HG02943 (cell line): Measurements from ENCODE around the gene PRDM5.

Experiments
- ATAC-seq: cut with Tn5 transposase; IDR thresholded peaks from one replicate; pipeline ENCODE4 v1.9.1; 2021; ENCODE audit warnings: mild to moderate bottlenecking, low read depth, moderate library complexity; ENCODE audit not compliant: unreplicated experiment

The PRDM5 gene

DNA sequence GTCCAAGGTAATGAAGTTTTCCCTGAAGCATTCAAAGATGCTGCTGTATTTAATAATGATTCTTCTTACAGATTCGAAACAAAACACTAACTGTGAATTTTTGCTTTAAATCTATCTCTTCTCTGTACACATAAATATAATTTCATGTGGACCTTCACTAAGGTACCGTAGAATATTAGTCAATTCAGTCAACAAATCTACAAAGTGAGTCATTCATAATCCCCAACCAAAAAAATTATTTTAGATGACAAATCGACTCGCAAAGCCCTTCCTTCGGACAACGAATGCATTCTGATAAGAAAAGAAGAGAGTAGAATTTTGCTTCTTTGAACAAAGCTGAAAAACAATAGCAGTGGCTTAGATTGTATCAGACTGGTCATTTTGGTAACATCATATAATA lies 95.7 kb downstream of the PRDM5 start:
- no peak for ATAC-seq

DNA sequence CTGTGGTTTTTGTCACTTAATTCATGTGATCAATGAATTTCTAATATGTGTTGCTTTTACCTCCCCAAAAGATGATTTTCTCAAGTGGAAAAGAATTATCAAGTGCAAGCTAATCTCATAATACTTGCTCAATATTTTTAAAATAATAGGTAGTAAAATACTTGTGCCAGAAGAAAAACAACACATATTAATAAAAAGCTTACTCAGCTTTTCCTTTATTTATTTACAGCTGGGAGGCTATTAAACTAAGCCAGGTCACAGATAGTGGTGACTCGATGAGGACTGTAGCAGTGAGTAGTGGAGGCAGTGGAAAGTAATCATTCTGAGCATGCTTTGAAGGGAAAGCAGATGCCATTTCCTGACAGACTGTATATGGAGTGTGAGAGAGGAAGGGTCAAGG lies 96.1 kb downstream of the PRDM5 start:
- ATAC-seq = no peak

DNA sequence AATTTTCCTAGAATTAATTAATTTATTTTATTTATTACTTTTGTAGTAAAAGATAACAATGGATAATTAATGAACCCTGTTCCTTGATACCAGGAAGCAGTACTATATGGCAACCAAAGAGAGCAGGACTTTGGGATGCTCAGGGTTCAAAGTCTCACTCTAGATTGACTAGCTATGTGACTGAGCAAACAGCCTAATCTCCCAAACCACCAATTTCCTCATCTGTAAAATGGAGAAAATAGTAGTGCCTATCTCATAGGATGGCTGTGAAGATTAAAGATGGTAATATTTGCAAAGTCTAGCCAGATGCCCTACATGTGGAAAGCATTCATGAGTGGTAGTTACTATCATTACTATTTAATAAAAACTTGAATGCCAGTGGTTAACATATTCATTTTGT lies 97.6 kb downstream of the PRDM5 start:
- no peak for ATAC-seq

DNA sequence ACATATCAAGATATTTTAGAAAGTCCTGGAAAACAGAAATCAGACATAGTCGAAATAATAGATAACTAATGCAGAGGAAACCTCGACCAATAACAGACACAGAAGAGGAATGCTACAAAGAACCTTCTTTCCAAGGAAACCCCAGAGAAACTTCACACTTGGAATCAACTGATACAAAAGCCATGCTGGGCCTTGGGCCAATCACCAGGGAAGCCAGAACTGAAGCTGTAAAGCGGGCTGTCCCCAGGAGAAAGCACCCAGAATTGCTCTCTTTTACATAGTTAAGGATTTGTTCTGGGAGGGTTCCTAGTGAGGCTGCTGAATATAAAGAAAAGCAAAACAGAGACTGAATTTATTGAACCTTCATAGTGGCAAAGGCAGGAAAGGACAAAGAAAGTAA lies 100.5 kb downstream of the PRDM5 start:
- ATAC-seq = no peak

DNA sequence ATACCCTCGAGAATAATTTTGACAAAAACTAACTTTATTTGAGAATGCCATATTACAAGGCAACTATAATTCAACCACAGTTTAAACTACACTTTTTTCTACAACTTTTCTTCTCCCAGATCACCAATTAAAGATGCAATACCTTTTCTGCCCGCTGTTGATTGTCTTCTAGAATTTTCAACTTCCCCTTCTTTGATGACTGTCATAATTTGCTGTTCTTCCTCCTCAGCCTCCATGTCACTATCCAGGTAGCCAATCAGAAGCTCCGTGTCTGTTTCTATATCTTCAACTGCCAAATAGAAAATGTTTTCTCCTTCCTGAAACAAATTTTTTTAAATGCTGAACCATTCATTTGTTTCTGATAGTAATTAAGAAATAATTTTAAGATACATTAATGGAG lies 101.5 kb downstream of the PRDM5 start:
- no peak for ATAC-seq

DNA sequence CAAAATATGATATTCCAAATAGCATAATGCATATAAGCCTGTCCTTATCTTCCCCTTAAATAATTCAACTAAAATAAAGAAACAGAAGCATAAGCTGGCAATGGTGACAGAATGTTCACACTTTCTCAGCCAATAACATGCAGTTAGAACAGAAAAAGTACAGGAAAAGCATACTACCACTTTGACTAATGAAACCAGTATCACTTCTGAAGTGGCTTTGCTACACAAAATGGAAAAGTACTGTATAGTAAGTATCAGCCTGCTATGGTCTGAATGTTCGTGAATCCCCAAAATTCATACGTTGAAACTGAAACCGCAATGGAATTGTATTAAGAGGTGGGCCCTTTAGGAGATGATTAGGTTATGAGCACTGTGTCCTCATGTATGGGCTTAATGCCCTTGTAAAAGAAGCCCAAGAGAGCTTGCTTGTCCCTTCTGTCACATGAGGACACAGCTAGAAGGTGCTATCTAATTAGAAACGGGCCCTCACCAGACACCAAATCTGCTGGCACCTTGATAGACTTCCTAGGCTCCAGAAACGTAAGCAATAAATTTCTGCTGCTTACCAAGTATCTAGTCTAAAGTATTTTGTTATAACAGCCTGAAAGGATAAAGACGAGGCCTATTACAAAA lies 102.6 kb downstream of the PRDM5 start:
- no peak for ATAC-seq

DNA sequence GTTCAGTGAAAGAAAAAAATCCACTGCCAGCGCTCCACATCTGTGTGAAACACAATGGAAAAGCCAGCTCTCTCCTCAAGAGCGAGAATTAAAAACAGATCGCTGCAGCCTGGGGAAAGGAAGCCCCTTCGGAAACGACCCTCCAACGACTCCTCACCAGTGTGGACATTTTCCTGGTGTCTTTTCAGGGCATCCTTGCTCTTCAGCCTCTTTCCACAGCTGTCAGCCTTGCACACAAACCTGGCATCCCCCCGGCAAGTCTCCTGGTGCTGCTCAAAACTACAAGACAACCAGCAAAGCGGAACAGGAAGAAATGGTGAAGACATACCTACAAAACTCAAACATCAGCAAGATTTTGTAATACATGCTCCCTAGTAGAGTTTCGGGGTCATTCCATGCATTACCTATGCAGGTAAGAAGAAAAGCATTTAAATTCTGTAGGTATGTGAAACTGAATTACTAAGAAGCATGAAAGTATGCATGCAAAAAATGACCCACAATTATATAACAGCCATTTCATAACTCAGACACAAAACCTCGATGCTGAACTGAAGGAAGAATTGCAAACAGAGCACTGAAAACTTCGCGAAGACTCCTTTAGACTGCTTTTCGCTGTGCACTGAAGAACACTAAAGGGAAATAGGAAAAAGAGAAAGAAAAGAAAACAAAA lies 106.1 kb downstream of the PRDM5 start:
- no peak for ATAC-seq

DNA sequence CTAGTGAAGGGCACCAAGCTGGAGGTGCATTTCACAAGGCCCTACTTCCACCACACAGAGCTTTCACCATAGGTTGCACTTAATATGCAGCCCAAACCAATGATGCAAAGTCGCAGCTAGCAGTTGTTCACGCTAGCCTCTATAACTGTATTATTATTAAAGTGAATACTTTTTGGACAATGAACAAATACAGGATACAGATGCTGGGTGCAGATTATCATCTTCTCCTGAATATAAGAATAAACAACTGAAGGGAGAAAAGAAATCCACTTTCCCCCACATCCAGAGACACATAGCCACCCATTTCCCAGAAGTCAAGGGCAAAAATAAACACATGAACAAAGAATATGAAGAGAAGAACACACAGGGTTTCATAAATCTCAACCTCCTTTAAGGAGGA lies 107.2 kb downstream of the PRDM5 start:
- ATAC-seq = no peak

DNA sequence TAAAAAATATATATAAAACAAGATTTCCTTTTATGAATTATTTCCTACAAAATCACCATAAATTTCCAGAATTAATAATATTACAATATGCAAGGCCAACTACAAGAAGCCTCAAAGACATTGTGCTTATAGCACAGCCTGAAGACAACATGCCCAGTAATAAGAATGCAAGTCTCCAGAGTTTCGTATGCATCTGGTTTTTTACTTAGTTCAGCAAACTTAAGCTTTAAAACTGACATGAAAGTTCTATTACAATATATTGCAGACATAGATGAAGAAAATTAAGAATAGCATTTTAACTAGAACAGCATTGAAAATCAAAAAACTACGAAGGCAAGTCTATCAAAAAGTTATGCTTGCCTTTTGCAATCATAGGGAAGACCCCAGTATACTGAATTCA lies 107.6 kb downstream of the PRDM5 start:
- no peak for ATAC-seq

DNA sequence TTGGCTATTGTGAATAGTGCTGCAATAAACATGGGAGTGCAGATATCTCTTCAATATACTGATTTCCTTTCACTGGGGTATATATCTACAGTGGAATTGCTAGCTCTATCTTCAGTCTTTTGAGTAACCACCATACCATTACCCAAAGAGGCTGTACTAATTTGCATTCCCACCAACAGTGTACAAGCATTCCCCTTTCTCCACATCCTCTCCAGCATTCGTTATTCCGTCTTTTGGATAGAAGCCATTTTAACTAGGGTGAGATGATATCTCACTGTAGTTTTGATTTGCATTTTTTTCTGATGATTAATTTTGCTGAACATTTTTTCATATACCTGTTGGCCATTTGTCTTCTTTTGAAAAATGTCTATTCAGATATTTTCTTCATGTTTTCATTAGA lies 110.3 kb downstream of the PRDM5 start:
- ATAC-seq = no peak

DNA sequence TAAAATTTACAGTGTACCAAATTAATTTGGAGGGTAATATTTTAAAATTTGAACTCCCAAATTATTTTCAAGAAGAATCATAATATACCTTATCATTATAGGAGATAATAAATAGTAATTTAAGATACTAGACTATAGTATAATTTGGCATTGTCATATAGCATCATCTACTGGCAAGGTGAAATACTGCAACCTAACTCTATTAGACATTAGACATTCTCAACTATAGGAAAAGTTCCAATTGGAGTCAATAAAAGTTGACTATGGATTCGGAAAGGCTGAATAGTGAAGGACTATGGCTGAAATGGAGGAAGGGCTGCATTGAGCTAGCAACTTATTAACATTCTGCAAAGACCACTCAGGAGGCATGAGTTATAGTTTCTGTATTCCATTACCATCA lies 113.0 kb downstream of the PRDM5 start:
- no peak for ATAC-seq

DNA sequence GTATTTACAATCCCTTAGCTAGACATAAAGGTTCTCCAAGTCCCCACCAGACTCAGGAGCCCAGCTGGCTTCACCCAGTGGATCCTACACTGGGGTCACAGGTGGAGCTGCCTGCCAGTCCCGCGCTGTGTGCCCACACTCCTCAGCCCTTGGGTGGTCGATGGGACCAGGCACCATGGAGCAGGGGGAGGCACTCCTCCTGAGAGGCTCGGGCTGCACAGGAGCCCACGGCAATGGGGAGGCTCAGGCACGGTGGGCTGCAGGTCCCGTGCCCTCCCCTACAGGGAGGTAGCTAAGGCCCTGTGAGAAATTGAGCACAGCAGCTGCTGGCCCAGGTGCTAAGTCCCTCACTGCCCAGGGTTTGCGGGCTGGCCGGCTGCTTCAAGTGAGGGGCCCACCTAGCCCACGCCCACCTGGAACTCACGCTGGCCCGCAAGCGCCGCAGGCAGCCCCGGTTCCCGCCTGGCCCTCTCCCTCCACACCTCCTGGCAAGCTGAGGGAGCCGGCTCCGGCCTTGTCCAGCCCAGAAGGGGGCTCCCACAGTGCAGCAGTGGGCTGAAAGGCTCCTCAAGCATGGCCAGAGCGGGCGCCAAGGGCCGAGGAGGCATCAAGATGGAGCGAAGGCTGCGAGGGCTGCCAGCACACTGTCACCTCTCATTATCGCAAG lies 113.9 kb downstream of the PRDM5 start:
- ATAC-seq = no peak

DNA sequence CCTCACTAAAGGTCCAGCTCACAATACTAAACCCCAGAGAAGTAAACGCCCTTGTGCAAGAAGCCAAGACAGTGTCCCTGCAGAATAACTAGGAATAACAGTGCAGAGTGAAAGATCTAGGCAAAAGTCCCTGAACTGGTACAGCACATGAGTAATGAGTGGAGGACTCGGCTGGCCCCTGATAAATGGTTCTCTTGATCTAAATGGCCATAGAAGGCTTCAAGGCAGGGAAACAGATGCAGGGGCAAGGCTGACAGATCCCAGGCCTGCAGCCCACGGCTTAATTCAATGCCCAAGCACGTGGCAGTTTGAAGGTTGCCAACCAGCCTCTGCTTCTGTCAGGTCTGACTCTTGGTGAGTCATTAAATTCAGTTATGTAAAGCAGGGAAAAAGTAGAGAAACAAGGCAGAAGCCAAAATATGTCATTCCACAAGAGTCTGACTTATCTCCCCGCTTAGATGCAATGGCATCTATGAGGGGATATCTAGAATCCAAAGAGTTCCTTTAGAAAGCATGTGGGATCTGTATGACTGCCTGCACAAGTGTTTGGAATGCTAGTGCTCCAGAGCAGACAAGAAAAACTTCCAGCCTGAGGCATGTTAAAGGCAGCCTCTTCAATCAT lies 121.3 kb downstream of the PRDM5 start:
- no peak for ATAC-seq

DNA sequence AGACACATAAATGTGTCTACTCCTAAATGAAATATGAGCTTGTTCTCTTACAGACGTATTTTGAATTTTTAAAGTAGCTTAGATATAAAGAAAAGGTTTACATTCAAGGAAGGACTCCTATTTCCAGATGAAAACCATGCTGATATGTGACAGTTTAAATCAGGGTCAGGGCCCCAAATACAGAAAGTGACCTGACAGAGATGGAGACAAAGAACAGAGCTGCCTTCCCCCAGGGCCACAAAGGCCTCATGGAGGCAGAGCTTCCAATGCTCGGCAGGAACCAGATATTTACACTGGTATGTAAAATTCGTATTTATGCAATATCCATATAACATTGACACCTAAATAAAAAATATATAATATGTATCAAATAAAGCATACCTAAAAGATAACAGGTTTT lies 124.0 kb downstream of the PRDM5 start:
- no peak for ATAC-seq

DNA sequence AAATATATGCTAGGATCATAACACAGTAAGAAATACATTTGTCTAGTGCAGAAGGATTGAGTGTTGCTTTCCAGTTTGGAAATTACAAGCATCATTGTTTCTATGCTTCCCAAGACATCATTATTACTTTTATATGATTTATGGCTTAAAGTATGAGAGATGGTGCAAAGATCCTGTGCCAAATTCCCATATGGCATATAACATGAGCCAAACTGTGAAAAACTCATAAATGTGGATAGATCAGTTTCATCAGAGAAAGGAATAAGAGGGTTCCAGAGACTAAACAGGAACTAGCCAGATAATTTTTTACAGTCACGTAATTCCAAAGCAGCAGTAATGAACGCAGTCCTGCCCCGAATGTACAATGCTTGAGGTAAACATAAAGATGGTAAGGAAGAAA lies 126.3 kb downstream of the PRDM5 start:
- ATAC-seq = no peak

DNA sequence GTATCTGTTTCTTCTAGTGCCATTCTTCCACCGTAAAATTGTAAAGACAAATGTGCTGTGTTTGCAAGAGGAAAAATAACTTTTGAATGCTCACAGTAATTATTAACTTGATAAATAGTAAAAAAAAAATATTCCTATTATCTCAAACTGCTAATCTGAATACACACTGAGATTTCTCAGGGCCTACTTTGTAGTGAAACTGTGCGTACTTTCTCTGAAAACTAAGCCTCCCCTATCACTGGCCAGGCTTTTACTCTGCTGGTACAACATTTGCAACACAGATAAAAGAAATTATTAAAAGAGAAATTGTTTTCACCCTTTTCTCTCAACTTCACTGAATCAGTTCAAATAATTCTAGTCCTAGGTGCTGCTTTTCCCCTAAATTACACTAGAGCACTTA lies 137.3 kb downstream of the PRDM5 start:
- no peak for ATAC-seq

DNA sequence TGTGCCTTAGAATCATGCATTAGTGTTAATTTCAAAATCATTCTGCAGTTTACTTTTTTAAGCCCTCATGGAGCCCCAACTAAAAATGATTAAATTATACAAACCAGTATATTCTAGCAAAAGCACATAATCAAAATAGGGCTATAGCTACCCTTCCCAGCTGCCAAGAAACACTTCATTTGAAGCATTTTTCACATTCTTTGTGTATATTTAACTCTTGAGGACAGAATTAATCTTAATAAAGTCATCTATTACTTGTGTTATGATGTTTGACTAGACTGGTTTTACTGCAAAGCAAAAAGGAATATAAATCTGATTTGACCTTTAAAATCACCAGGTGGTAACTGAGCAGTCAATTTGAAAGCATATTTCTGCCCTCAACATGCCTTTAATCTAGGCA lies 145.1 kb downstream of the PRDM5 start:
- no peak for ATAC-seq

DNA sequence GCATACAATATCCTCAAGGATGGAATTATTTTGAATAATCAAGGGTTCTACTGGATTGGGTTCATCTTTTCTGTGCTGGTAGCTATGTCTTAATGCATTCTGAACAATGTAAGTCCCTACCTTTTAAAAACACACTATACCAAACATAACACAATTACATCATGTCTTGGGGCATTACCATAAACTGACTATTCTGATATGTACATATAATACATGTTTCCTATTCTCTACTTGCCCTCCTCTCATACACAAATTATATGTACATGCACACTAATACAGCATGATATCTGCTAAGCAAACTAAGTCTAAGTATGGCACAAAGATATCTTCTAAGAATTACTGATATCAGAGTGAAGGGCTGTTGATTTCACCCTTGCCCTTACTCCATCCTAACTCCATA lies 147.1 kb downstream of the PRDM5 start:
- no peak for ATAC-seq

DNA sequence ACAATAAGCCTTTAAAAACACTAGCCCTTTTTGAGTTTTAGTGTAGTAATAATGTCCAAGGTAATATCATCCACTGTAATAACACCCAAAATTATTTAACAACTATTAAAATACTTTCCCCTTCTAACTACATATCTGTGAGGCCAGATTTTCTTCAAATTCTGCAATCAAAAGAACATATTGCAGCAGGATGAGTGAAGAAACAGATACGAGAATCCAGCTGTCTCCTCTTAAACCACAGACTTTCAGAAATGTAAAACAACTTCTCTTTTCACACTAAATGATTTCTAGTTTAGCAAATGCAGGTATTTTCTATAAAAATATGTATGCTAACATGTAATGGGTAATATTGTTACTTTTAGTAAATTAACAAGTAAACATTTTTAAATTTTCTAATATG lies 148.9 kb downstream of the PRDM5 start:
- no peak for ATAC-seq

DNA sequence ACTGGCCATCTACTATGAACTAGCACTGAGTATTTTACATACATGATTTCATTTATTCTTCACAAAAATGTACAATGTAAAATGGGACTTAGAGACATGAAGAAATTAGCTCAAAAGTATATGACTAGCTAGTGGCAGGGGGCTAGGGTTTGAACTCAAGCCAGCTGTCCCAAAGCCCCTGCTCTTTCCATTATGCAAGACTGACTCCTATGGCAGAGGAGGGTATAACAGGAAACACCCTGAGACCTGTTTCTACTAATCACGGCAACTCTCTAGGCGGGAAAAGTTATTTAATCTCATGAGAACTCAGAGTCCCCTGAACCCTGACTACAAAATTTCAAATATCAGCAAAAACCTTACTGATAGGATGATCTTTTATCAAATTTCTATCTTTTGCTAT lies 150.6 kb downstream of the PRDM5 start:
- ATAC-seq = no peak

DNA sequence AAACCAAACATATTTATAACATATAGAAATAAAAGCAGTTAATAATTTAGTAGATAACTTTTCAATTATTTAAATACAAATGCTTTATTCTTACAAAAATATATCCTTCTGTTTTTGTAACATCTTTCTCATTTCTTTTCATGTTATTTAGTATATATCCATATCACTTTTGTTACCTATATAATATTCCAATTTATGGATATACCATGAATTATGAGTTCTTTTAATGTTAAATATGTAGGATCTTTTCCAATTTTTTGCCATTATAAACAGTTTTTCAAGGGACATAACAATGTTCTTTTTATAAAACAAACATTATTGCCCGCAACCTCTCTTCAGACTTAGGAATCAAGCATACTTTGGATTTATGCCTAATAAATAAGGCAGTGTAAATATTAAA lies 151.6 kb downstream of the PRDM5 start:
- ATAC-seq = no peak

DNA sequence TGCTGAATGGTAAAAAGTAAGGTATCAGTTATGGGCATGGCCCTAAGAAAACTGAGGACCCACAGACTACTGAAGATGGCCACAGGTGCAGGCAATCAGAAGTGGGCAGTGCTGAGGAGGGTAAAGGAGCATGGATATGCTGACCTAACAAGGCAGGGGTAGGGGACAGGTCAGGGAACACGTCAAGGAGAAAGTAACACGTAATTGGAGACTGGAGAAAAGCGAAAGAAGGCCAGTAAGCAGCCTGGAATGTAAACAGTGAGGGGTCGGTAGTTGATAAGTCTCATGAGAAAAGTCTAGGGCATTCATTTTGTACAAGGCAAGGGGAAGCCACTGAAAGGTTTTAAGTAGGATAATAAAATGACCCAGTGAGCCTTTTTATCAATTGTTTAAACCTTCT lies 153.3 kb downstream of the PRDM5 start:
- no peak for ATAC-seq
